Karpas-422 (cell line): ENCODE results near the gene KCNJ10. TPM values are rescaled to one million over a fixed set of nuclear protein-coding genes. Genes with fewer than 3 reads are reported as not detected.

Source experiments
- DNase-seq: peaks from one replicate; pipeline ENCODE4 v3.0.0-alpha.2; 2015
- H2AFZ ChIP-seq: fragments of 200-600 bp; sonication (generic); 2 replicates; pipeline ENCODE4 v1.6.1; 2014; ENCODE audit warnings: antibody characterized with exemption, low read length, mixed read lengths
- H3K27ac ChIP-seq: fragments of 200-600 bp; sonication (generic); 2 replicates; pipeline ENCODE4 v1.5.1; 2014; ENCODE audit warnings: mild to moderate bottlenecking, low read length, moderate library complexity
- H3K27me3 ChIP-seq: fragments of 200-600 bp; sonication (generic); 2 replicates; pipeline ENCODE4 v1.6.1; 2014; ENCODE audit warnings: low read length, mixed read lengths
- H3K36me3 ChIP-seq: fragments of 200-600 bp; sonication (generic); 2 replicates; pipeline ENCODE4 v1.6.1; 2014; ENCODE audit warnings: low read length, mixed read lengths; ENCODE audit not compliant: insufficient read depth
- H3K4me1 ChIP-seq: fragments of 200-600 bp; sonication (generic); 2 replicates; pipeline ENCODE4 v1.6.1; 2014; ENCODE audit warnings: mild to moderate bottlenecking, low read length, mixed read lengths
- H3K4me2 ChIP-seq: fragments of 200-600 bp; sonication (generic); 2 replicates; pipeline ENCODE4 v1.6.1; 2014; ENCODE audit warnings: low read length, low read depth, mild to moderate bottlenecking; ENCODE audit not compliant: poor library complexity, severe bottlenecking
- H3K4me3 ChIP-seq: fragments of 200-600 bp; sonication (generic); 2 replicates; pipeline ENCODE4 v1.5.1; 2014; ENCODE audit warnings: mild to moderate bottlenecking, antibody characterized with exemption, low read length, mixed read lengths
- H3K79me2 ChIP-seq: fragments of 200-600 bp; sonication (generic); 2 replicates; pipeline ENCODE4 v1.6.1; 2014; ENCODE audit warnings: mild to moderate bottlenecking, low read length, mixed read lengths
- H3K9ac ChIP-seq: fragments of 200-600 bp; sonication (generic); 2 replicates; pipeline ENCODE4 v1.6.0; 2014; ENCODE audit warnings: low read length
- H3K9me2 ChIP-seq: fragments of 200-600 bp; sonication (generic), shearing (Covaris generic); replicated peaks from 2 replicates; pipeline ENCODE4 v1.6.0; 2014; ENCODE audit warnings: mild to moderate bottlenecking, low read length, moderate library complexity; ENCODE audit not compliant: insufficient read depth
- H3K9me3 ChIP-seq: fragments of 300-700, 200-600 bp; sonication (generic); 2 replicates; pipeline ENCODE4 v1.6.1; 2014; ENCODE audit warnings: low read length, mixed read lengths
- H4K20me1 ChIP-seq: fragments of 200-600 bp; sonication (generic); 2 replicates; pipeline ENCODE4 v1.6.1; 2014; ENCODE audit warnings: mild to moderate bottlenecking, antibody characterized with exemption, low read length, low read depth; ENCODE audit not compliant: insufficient read depth
- total RNA-seq: library from RNA; depleted of rRNA; stranded (reverse); fragments of >200 nt; shearing (Covaris generic); gene quantifications from 2 replicates; pipeline ENCODE4 v1.2.3, GENCODE V29; 2014; ENCODE audit warnings: low replicate concordance; rRNA removed

KCNJ10 gene
- total RNA-seq, 1 experiment from 2014 or later, result not detected

DNA sequence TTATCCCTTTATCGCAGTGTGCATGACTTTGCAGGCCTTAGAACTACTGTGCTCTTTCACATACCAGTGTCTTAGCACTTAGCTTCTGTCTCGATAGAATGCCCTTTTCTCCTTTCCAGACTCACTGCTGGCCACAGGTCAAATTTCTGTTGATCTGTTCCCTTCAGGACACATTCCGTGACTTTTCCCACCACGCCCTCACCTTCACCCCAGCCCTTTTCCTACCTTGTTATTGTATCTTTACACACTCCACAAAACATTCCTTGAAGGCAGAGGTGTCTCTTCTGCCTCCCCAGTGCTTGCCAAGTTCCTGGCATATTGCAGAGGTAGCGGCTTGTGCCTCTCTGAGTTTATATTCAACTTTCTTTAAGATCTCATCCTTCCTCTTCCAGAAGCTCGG is 120.8 kb downstream of the KCNJ10 start:
- H3K36me3 ChIP-seq, result no peaks in the 10 kb centered on the region
- H3K9ac ChIP-seq, result no peak overlapping the region
- H3K9me2 ChIP-seq, result no peaks in the 10 kb centered on the region
- no peaks in the 10 kb centered on the region for H3K4me1 ChIP-seq
- no peak overlapping the region for H3K27ac ChIP-seq
- no peak for DNase-seq
- no peaks in the 10 kb centered on the region for H3K27me3 ChIP-seq
- H3K4me3 ChIP-seq, result no peak overlapping the region
- H4K20me1 ChIP-seq, result no peaks in the 10 kb centered on the region
- H3K4me2 ChIP-seq, result no peak overlapping the region
- no peaks in the 10 kb centered on the region for H3K9me3 ChIP-seq
- no peak overlapping the region for H2AFZ ChIP-seq
- H3K79me2 ChIP-seq, result no peaks in the 10 kb centered on the region

Other genes starting within 250 kb of the KCNJ10 start
- not detected in 2 replicates for gene SLAMF8, start 243.3 kb downstream of the KCNJ10 start, total RNA-seq
- not detected in 2 replicates for gene VSIG8, start 207.5 kb downstream of the KCNJ10 start, total RNA-seq
- 1.2 TPM in 1 of 2 replicates, not detected in the other for gene CFAP45, start 170.0 kb downstream of the KCNJ10 start, total RNA-seq
- 141 and 188 TPM in 2 replicates for gene TAGLN2, start 144.7 kb downstream of the KCNJ10 start, total RNA-seq
- not detected in 2 replicates for gene IGSF9, start 124.5 kb downstream of the KCNJ10 start, total RNA-seq
- not detected in 2 replicates for gene SLAMF9, start 115.9 kb downstream of the KCNJ10 start, total RNA-seq
- gene PIGM, start 38.2 kb downstream of the KCNJ10 start, total RNA-seq, result 3.2 and 6.3 TPM in 2 replicates
- not detected in 2 replicates for gene KCNJ9, start 11.4 kb upstream of the KCNJ10 start, total RNA-seq
- gene IGSF8, start 28.5 kb upstream of the KCNJ10 start, total RNA-seq, result 15.8 and 33.8 TPM in 2 replicates
- not detected in 2 replicates for gene ATP1A2, start 45.6 kb upstream of the KCNJ10 start, total RNA-seq
- not detected in 2 replicates for gene ATP1A4, start 81.4 kb upstream of the KCNJ10 start, total RNA-seq
- gene CASQ1, start 120.4 kb upstream of the KCNJ10 start, total RNA-seq, result not detected in 2 replicates
- gene PEA15, start 135.2 kb upstream of the KCNJ10 start, total RNA-seq, result 40.1 and 69.1 TPM in 2 replicates
- 89.7 and 132 TPM in 2 replicates for gene DCAF8, start 192.4 kb upstream of the KCNJ10 start, total RNA-seq
- gene PEX19, start 215.0 kb upstream of the KCNJ10 start, total RNA-seq, result 27.1 and 29.3 TPM in 2 replicates